HG02938 (cell line): ENCODE data around the gene SYNE3.
"Not testable (repeated sequence)": the region's sequence is repeated elsewhere in the genome, so short reads cannot be mapped to it uniquely, and the experiment has no call there.

Experiments
- ATAC-seq: cut with Tn5 transposase; IDR thresholded peaks from one replicate; pipeline ENCODE4 v1.9.1; 2021; ENCODE audit warnings: mild to moderate bottlenecking, moderate library complexity; ENCODE audit not compliant: unreplicated experiment

The SYNE3 gene

DNA sequence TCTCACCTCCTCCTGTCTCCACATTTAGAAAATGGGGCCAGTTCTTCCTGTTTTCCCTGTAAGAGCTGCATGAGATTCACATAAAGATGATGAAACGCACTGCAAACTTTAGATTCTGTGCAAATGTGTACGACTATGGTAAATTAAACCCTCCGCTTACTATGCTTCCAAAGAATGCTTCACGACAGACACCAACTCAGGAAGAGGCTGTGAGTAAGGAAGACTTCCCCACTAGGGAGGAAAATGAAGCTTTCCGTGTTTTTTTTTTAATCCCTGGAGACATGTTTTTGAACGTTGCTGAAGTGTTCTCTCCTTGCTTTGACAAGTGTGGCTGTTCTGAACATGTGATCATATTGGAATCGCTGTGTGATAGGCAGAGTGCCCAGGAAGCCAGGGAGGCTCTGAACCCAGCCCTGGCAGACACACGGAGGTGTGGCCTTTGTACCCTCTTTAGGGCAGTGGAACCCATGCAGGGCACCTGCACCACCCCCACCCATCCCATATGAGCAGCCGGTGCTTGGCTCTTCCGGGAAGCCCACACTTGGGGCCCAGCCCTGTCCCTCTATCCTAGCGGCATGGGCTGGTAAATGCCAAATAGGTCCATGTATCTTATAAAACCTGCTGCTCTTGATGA is 7.5 kb upstream of the SYNE3 start:
- ATAC-seq = no peak

DNA sequence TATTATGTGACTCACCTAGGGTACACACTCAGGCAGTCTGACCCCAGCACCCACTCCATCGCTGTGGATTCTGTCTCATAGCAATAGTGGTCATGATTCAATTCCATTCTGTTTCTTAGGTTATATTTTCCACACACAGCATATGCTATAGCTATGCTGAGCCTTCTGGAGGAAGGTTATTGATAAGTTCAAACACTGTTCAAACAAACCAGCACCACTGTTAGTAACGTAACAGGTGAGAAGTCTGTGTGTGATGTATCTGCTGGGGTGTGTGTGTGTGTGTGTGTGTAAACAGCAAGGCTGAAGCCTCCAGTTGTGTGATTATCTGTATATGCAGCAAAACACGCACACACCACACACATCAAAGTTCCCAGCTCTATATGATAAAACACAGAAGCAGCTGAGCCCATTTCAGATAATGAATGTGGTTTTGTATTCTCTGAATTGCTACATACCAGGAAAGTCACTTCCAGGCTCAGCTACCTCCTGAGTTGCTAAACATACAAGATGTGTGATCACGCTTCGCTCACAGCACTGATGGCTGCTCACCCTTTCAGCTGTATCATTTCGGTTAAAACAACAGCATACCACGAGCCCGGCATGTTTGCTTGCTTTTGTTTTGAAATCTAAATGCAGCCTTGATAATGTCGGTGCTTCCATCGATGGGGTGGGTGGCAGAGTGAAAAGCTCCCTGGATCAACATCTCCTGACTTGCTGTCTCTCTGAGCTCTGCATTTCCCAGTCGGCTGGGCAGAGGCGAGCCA is 6.8 kb upstream of the SYNE3 start:
- no peak for ATAC-seq

DNA sequence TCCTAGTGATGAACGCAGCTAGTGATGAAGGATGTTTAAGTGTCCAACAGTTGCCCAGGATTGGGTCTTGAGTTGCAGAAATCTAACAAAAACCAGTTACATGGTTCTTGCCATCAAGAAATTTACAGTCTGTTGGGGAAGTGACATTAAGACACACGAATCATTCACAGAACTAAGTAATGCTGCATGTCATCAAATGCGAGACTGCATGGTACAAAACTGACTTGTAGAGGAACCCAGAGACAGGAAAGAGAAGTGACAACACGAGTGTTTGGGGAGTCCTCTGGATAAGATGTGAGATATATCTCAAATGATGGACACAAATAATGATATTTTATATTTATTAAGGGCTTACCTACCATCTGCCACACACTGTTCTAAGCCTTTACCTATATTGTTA is 6.1 kb upstream of the SYNE3 start:
- ATAC-seq = no peak

DNA sequence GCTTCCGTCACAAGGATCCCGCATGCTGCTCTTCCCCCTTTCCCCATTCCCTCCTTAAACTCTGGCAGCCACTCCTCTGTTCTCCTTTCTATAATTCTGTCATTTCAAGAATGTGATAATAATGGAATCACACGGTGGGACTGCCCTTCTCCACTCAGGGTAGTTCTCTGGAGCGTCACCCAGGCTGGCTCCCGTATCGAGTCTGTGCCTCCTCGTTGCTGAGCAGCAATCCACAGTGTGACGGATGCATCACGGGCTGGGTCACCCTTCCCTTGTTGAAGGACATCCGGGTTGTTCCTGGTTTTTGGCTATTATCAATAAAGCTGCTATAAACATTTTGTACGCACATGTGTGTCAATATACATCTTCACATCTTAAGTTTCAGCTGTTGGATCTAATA is 5.7 kb upstream of the SYNE3 start:
- ATAC-seq = no peak

DNA sequence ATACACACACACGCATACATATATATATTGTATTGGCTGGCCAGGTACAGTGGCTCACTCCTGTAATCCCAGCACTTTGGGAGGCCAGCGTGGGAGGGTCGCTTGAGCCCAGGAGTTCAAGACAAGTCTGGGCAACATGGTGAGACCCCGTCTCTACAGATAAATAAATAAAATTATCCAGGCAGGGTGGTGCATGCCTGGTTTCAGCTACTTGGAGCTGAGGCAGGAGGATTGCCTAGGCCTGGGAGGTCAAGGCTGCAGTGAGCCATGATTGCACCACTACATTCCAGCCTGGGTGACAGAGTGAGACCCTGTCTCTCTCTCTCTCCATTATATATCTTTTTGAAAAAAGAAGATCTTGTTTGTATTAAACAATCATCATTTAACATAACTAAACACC is 4.6 kb upstream of the SYNE3 start:
- no peak for ATAC-seq

DNA sequence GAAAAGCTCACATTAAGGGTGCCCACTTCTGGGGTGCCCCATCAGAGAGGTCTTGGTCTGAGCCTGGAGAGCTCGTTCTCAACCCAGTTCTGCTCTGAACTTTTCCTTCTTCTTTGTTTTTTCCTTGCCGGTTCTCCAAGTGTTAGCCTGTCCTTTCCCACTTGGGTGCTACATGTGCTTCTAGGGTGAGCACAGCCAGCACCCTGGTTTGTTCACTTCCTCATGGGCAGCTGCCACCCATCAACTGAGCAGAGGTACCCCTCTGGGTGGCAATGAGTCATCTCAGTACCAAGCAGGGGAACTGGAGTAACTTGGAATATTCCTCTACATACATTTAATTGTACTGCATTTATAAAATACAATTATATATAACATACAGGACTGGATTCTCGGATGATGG is 3.9 kb upstream of the SYNE3 start:
- no peak for ATAC-seq

DNA sequence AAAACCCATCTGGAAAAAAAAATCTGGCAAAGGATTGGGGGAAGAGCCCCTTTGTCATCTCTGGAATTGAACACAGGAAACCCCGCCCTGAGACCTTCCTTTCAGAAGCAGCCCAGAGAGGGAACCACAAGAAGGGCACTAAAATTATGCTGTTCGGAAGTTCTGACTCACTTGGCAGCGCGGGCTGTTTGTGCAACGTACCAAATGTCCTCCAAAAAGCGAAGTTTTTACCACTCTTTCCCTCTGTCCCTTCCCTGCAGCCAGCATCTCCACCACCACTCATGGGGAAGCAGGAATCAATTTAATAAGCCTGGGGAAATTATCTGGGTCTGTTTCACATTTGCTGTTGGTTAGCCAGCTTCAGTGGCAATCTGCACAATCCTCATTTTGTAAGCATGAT is 3.2 kb upstream of the SYNE3 start:
- ATAC-seq = no peak

DNA sequence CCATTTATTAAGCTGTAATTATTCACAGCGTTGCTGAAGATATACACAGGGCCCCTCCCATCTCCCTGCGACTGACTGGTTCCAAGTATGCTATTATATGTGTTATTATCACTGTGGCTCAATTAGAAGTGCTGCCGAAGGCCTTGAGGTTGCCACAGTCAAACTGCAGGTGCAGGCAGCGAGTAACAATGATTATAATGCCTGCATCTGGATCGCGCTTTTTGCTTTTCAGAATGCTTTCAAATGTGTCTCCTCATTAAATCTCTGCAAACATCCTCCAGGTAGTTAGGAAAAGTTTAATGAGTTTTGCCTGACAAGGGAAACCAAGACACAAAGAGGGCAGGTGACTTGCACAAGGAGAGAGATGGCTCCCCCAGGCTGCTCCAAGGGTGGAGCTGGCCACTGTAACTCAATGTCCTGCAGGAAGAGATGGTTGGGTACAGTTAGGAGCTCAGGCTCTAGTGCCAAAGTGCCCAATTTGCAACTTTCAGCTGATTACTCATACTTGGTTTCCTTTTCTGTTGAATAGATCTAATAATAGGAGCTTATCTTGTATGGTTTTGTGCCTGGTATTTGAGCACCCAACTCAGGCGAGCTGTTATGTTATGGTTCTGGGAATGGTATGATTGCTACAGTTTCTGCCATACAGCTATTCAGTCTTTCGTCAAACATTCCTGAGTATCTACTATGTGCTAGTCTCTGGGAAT is 1.7 kb upstream of the SYNE3 start:
- no peak for ATAC-seq

DNA sequence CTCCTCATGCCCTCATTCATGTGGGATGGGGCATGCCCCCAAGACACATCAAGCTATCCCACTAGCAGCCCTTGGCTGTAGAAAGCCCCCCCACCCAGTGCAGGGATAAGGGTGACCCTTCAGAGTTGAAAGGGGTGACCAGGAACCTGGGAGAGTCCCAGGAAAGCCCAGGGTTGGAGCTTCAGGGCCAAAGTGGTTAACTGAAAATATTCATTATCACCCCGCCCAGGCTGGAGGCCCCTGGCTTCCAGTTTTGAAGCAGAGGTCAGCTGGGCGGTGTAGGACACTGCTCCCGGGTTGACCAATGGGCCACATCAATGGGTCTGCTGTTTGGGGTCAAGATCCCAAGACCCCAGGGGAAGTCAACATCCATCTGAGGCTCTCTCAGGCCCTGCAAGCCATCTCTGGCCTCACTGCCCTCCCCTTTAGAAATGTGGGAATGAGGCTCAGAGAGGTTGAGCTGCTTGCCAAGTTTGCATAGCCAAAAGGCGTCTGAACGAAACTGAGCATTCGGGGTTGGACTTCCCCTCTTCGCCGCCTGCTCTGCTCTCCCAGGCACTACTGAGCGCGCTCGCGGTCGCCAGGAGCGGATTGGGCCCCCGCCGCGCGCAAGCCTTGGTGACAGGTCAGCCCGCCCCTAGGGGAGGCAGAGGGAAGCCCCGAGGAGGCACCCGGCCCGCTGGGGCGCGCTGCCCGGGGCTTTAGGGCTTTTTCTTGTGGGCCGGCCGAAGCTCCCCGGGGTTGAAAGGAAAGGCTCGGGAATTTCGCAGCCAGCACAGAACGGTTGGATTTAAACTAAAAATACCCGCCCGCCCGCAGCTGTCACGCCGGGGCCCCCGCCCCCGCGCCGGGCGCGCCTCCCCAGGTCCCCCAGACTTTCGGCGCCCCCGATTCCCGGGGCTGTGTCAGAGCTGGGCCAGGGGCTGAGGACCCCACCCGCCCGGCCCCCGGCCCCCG is 576 bp downstream of the SYNE3 start:
- peak; percentile 83 for ATAC-seq

DNA sequence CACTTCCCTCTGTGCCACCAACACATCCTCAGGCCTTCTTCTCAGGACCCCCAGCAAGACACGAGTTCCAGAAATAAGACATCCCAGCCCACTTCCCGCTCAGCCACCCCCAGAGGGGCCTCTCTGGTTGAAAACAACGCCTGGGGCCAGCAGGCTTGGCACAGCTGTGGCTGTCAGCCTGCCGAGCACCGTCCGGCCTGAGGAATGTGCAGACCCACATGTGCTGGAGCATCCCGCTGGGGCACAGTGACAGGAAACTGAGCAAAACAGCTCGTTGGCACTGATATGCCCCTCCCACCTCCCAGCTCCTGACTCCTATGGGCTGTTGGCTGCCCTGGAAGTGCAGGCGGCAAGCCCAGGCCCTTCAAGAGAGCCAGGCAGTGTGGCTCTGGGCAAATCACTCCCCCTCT is 1.4 kb downstream of the SYNE3 start:
- no peak for ATAC-seq

DNA sequence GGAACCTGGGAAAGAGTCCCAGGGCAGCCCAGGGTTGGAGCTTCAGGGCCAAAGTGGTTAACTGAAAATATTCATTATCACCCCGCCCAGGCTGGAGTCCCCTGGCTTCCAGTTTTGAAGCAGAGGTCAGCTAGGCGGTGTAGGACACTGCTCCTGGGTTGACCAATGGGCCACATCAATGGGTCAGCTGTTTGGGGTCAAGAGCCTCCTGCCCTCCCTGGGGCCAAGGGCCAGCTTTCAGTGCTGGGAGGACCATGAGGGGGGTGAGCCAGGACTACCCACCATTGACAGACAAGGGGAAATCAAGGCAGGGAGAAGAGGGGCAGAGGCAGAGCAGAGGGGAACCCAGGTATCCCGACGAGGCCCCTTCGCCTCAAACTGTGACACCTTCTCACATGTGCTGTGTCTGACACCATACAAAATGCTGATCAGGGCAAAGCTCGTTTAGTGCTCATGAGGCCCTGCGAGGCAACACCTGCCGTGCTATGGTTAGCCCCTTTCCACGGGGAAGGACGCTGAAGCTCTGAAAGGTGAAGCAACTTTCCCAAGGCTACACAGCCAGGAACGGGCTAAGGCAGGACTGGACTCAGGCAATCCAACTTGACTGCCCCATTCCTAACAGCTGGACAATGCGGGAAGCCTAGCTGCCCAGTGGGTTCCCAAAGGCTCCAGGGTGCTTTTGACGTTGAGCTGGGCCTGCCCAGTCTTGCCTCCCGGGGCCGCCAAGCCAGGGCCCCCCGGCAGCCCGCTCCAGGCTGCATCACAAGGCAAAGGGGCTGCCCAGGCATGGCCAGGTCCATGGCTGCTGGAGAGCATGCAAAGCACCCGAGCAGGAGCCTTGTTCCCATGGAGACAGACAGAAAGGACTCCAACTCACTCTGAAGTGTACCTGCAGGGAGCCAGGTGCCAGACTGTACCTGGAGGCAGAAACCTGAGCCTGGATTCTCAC is 2.0 kb downstream of the SYNE3 start:
- ATAC-seq = no peak

DNA sequence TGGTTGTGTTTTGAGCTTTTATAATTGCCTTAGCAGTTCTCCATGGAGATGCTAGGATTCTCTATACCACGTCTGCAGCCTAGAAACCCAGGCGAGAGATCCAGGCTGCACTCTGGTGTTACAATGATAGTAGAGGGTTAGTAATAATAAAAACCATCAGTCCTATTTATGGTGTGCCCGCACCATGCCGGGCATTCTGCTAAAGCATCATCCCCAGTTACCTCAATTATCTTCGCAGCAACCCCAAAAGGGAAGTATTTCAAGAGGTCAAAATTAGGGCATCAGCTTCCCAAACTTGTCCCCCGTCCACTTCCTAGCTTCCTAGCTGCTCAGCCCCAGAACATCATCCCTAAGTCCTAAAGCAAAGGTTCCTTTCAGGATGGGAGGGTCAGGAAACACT is 3.2 kb downstream of the SYNE3 start:
- ATAC-seq = no peak

DNA sequence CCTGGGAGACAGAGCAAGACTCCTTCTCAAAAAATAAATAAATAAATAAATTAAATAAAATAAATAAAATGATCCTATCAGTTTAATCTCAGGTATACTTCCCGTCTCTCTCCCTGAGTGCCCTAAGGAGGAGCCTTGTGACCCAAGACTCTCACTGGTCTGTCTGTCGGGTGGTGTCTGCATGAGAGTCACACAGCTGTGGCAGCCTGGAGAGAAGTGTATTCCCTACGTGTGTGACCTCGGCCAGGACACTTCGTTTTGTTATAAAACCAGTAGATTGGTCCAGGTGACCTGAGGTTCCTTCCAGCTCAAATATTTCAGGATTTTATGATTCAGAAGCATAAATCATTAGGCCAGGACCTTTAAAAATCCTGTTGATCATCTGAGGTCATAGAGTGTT is 4.8 kb downstream of the SYNE3 start:
- ATAC-seq = no peak

DNA sequence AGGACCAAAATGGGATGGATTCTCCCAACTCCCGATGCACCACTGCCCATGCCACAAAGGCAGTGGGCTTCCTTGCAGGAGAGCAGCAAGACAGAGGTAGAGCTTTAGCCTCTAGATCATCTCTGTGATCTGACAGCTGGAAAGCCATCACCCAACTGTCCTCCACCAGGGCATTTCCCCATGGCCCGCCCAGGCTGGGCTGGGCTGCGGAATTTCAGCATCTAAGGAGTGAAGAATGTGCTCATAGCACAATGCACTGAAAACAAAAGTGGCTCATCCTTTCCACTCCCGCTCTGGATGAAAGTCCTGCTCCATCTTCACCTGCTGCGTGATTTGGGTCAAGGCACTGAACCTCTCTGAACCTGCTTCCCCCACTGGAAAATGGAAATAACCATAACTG is 5.6 kb downstream of the SYNE3 start:
- ATAC-seq = no peak

DNA sequence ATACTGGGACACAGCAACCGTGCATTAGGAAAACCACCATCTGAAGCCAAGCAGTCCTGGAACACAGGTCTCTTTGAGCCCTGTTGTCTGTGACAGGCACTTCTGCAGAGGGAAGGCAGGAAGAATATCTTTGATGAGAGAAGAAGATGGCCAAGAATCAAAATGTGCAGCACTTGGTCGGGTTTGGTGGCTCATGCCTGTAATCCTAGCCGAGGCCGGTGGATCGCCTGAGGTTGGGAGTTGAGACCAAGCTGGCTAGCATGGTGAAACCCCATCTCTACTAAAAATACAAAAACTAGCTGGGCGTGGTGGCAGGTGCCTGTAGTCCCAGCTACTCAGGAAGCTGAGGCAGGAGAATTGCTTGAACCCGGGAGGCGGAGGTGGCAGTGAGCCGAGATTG is 6.1 kb downstream of the SYNE3 start:
- ATAC-seq = not testable (repeated sequence)

DNA sequence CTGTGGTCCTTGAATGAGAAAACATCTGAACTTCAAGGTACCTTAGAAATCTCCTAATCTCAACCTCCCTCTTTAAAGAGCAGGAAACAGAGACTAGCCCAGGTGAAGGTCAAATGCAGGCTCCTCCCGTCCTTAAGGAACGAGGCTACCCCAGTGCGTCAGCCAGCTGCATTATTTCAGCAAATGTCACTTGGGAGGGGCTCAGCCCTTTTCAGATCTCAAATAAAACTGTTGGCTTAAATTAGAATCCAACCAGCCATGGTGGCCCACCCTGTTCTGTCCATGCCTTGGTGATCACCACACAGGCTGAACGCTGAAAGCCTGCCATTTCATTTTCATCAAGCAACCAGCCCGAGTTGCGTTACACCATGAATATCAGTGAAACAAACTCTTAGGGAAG is 7.0 kb downstream of the SYNE3 start:
- ATAC-seq = no peak

DNA sequence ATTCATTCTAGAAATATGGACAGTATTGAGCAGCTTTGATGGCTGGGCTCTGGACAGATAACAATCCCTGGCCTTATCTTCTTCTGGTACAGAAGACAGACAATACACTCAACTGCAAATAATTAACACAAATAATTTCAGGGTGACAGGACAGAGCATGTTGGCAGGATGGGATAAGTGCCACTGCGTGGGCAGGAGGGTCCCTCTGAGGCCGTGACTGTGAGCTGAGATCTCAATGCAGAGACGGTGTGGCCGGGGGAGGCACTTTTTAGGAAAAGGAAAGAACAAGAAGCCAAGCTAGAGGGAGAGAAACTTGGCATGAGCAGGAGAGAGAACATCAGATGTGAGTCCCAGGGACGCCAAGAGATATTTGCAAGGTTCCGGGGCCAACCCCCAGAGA is 8.1 kb downstream of the SYNE3 start:
- no peak for ATAC-seq

DNA sequence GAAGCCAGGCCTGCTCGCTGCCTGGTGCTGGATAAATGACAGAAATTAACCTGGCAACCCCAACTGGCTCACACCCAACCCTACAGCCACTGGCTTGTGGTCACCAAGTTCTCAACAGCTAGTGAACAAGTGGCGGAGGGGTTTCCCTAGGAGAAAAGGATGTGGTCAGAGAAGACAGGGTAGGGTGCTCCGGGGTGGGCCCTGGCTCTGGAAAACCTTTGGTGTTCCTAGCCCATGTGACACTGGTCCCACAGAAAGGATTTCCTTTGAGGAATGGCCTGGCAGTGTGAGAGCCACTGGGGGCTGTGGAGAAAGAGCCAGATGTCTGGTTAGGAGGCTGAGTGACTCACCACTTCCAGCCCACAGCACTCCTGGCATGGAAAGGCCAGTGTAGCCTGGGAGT is 8.7 kb downstream of the SYNE3 start:
- ATAC-seq = no peak

DNA sequence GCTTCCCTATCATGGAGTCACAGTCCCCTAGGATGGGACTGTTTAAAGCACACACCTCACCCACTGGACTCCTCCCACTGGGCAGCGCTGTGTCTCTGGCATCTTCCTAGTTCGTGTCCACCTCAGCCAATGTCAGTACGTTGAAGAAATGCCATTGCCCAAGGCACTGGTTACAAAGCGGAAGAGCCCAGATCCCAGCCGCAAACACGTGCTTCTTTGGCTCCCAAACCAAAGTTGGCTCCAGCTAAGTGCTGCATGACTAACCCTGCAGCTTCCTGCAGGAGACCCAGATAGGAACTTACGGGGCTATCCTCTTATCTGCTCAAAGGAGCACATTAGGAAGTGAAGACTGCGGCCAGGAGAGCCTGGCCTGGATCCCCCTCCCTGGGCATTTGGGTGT is 9.3 kb downstream of the SYNE3 start:
- no peak for ATAC-seq

DNA sequence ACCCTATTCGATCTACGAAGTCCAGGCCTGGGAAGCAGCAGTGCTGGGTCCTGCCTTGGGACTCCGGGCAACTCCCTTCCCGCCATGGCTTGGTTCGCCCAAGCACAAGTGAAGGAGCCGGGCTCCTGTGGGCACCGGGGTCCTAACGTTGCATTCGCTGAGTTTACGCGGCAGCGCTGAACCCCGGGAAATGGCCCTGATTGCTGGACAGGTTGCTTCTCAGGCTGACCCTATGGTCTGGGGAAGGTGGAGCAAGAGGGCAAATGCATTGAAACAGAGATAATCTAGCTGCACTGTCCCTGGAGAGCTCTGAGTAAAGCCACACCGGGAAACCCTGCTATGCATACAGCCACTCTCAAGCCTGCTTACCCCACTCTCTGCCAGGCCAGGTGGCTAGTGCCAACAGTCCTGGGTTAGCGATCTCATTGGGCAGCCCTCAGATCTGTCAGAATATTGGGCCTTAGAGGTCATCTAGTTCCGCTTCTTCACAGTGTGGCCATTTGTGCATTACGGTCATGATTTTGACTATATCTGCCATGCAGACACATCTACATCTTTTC is 11.3 kb downstream of the SYNE3 start:
- ATAC-seq = no peak
